DMS 273 (cell line): Measurements from ENCODE around the gene SDK1.

ENCODE experiments used
- DNase-seq: peaks from one replicate; lab custom pipeline; 2025; ENCODE audit not compliant: unreplicated experiment; lab: John Stamatoyannopoulos, UW

Gene SDK1

DNA sequence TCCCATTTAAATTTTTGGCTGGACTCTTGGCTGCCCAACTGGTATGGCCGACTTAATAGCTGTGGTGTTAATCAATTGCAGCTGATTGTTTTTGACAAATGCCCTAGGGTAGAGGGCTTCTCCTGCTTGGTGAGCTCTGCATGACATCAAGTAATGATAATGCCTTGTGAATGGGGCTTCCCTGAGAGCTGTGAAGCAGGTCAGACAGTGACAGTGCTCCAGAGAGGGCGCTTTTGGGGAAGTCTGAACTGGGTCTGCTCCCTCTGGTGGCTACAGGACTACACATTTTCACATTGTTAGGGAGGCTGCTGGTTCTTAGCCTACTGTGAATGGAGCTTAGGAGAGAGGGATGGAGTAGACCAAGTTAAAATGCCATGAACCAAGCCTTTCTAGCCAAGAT is 98.8 kb downstream of the SDK1 start:
- no peak for DNase-seq

DNA sequence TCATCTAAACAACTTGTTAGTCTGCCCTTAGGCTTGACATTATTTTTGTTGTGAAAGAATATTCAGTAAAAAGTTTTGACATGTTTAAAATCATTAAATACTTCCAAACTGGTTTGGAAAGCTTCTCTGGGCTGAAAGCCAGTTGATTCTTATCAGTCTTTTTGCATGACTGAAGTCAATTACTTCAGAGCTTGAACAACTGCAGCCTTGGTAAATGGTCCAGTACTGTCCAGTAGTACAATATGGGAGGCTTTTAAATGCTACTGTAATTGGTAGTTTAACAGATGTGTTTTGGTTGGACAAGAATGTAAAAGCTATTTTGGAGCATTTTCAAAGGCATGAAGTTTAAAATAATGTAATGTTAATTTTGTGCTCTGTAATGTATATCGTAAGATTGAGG is 103.4 kb downstream of the SDK1 start:
- peak; percentile 85 for DNase-seq

DNA sequence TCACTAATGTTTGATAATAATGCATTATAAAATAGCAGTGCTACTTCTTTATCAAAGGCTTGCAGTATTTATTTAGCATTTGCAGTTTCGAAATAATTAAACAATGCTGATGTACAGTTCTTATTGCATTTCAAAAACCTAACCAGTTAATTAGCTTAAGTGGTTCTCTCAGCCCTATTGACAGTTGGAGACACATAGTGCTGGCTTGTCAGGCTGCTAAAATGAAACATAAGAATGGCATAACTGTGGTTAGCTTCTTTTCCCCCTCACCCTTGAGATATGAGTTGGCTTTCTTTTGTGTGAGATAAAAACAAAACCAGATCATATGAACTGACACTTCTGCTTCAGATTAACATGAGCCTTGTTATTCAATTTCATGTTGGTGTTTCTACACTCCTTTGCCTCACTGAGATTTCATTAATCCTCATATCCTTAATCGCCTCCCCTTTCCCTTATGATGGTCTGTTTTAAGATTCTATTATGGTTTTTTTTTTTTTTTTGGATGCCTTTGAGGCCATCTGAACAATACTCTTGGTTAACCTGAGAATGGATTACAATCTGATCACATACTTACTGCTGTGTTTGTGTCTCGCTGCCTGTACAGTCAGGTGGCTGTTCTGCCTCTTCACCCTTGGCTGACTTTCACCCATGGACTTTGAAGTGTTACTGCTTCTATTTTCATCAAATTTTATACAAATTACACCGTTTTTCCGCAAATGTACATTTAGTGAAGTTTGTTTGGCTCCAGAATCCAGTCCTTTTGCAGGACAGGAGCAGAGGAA is 108.0 kb downstream of the SDK1 start:
- peak; percentile 25 for DNase-seq

DNA sequence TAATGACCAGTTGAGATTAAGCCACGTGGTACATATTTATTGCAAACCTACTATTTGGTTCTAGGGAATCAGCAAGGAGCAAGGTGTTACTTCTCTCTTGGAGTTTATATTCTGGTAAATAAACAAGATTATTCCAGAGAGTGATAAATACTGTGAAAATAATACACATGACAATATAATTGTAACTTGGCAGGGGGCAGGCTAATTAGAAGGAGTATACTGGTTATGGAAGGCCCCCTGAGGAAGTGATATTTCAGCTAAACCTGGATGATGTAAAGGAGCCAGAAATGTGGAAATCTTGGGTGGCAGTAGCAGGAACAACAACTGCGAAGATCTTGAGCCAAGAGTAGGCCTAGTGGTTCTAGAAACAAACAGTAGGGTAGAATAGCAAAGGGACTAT is 111.8 kb downstream of the SDK1 start:
- no peak for DNase-seq

DNA sequence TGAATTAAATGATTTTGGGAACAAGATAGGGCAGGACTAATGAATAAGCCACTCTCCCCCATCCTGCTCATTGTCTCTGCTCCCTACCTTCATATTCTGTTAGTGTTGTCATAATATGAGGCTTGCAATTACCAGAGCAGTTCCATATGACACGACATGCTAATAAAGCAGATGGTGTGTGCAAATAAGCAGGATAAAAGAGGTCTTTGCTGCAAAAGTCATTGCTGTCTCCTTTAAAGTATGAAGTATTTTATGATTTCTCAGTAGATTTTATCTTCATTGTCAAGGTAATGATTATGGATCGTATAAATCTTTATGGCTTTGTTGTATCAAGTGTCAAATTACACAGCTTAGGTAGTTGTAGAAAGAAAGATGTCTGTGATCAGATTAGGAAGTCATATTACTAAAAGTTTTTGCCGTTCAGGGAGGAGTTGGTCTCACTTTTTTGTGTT is 114.8 kb downstream of the SDK1 start:
- DNase-seq: peak; percentile 72

DNA sequence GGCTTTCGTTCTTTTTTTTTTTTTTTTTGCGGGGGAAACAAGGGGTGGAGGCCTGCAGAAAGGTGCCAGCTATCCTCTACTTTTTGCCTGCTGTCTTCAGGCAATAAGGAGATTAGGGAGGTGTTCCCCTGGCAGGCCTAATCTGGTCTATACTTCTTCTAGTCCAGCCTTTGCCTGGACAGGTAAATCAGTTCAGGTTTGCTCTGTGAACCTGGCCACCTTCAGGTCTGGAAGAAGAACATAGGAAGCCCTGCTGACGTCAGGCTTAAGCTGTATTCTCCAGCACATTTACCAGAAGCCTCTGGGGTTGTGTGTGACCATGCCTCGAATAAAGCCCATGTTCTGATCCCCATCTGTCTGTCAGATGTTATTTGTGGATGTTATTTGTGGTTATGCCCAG is 115.4 kb downstream of the SDK1 start:
- DNase-seq: peak; percentile 66

DNA sequence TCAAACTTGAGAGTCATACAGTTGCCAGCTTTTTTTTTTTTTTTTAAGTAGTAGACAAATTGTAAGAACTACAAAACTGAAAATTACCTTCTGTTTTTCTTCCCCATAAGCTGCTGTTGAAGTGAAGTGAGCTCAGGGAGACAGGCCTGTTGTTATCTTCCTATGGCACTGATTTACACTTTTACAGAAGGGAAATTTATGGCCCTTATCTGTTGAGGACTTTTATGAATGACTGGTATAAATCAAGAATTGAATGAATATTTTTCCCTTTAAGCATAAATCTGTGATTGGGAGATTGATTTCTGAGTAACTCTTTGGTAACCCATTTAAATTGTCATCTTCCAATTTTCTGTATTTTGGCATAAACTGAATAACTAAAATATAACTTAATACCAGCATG is 124.0 kb downstream of the SDK1 start:
- DNase-seq: no peak

DNA sequence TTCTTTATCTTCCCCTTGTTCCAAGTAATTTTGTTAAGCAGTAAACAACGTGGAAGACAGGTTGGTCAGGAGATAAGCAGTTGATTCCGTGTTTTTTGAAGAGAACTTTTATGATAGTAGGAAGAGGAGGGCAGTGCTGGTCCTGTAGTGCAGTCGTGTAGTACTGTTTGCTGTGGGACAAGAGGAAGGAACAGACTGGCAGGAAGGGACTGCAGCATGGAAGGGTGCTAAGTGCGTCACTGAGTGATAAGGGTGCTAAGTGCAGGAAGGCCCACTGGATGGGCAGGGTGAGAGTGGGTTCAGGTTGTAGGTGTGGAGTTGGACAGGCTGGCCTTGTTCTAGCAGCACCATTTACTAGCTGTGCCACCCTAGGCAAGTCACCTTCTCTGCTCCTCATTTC is 125.0 kb downstream of the SDK1 start:
- DNase-seq: no peak

DNA sequence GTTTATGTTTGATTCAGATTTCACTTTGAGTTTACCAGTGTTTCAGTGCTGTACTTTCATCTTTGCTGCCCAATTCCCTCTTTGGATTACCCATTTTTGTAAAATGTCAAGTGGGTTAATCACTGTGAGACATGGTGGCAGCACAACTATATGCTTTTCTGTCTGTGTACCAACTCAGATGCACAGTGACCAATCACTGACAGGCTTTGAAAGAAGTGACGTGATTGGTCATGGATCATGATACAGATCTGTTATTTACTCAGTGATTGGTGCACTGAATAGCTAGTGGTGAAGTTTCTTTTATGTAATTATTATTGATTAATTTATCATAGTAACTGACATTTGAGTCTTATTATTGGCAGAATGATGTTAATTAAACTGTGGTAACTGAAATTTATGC is 126.9 kb downstream of the SDK1 start:
- DNase-seq: peak; percentile 29

DNA sequence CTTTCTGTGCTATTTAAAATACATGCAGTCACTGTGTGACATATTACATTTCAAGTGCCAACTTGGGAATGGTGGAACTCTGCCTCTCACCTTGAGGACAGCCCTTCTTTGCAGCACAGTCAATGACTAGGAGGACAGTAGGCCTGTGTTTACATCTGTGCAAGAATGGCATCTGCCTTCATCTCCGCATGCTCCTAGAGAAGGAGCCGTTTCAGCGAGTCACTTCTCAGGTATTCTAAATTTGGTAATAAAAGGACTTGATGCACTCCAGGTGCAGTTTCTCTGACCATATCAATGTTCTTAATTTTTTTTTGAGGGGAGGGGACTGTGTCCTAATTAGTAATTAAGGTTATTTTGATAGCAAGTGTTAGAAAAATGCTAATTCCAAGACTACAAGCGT is 128.9 kb downstream of the SDK1 start:
- DNase-seq: no peak

DNA sequence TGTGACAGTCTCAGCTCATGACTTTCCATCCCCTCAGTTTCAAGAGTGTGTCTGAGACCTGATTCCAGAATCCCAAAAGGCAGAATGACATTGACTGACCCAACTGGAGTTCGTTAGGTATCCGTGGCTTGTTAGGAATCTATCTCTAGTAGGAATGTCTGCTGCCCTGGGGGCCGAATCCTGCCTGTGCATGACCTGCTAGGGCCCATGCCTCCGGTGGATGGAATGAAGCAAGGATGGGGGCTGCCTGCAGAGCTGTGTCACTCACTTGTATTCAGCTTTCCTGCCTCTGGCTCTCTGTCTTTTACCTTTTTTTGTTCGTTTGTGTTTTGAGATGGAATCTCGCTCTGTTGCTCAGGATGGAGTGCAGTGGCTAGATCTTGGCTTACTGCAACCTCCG is 129.5 kb downstream of the SDK1 start:
- no peak for DNase-seq

DNA sequence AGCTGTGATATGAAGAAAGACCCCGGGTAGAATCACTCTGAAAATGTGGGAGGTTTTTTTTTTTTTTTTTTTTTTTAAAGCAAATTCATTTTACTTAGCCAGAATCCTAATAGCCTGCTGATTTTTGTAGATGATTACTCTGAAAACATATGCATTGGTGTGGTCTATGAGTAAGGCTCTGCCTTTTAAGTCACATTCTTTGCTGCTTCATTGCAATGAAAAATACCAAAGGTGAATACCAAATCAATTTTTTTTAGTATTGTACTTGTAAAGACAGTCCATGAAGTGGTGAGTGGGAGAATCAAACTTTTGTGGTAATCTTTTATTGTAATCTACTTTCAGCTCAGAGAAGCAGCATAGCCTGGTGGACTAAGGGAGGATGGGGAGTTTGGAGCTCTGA is 130.3 kb downstream of the SDK1 start:
- no peak for DNase-seq

DNA sequence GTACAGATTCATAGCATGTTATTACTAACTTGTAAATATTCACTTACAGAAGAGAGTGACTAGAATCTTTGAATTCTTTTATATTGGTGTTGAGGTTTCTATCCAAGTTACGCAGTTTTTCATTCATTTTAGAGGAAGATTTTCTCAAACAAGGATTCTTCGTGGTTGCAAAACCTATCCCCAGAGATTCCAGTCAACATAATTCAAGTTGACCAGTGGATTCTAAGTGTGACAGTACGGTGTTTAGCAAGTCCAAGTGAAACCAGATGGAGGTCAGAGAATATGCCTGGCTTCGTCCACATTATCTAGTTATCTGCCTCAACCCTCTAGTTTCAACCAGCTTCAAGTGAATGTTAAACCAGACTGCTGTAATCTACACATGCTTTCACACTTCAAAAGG is 131.9 kb downstream of the SDK1 start:
- no peak for DNase-seq

DNA sequence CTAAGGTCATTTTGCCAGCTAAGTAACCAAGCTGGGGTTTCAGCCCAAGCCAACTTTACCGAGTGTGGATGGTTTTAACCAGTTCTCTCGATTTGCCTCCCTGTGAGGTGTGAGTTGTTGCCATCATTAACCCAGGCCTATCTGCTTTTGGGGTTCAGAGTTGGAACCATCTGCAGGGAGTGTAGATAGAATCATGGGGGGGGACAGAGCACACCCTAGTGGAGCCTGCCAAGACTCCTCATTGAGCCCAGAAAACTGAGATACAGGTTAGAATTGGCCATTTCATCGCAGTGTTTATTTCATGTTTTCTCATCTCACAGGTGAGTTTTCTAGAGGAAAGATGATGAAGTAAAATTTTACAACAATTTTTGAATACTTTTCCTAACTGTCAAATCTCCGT is 133.6 kb downstream of the SDK1 start:
- no peak for DNase-seq

DNA sequence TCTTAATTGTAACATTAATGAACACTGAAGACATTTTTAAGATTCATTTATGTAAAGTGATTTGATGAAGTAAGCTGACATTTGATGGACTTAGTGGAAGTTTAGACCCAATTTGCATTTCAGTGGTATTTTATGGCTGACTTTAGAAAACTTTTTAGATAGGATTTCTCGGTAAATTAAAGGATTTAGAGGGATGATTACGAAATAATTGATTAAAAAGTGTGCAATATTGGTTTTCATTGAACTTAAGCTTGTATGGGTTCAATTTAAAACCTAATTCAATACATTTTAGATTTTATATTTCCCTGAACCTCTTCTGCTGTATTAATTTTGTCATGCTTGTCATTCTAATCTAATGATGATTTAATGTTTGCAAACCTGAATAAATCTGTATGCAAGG is 135.1 kb downstream of the SDK1 start:
- DNase-seq: no peak

DNA sequence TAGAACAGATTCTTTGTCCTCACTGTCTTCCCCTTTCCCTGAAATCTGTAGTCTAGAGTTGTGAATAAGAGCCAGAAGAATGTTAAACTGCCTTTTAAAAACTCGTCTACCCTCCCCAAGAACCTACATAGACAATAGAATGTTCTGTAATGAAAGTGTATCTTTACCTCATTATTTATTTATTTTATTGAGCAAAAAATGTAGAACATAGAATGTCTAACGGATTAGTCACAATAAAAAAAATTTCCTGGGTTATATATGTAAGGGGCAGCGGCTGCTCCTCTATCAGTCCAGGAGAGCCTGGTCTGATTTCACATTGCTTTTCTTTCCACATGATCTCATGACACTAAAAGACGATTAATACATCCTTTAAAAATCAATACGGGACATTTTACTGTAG is 135.7 kb downstream of the SDK1 start:
- no peak for DNase-seq

DNA sequence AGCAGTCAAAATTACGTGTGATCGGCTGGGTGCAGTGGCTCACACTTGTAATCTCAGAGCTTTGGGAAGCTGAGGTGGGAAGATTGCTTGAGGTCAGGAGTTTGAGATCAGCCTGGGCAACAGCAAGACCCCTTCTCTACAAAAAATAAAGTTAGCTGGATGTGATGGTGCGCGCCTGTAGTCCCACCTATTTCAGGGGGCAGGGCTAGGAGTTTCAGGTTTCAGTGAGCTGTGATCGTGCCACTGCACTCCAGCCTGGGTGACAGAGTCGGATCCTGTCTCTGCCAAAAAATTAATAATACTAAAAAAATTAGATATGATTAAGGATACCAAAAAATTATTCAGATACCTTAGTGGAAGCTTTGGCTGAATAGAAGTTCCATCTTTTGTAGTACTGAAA is 136.4 kb downstream of the SDK1 start:
- no peak for DNase-seq

DNA sequence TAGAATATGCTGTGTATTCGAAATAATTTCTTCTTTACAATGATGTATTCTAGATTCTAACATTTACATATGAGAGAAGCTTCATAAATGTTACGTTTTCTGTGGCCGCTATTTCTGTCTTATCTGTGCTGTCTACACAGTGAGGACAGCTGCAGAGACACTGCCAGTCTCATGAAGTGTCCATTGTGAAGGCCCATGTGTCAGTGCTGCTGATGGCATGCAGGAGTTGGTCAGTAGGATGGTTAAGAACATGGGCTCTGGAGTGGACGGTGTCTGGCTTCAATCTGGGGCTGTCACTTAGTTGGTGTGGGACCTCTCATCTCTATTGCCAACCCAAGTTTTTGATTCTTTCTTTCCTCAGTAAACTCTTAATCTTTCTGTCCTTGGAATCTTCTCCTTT is 137.3 kb downstream of the SDK1 start:
- DNase-seq: no peak

DNA sequence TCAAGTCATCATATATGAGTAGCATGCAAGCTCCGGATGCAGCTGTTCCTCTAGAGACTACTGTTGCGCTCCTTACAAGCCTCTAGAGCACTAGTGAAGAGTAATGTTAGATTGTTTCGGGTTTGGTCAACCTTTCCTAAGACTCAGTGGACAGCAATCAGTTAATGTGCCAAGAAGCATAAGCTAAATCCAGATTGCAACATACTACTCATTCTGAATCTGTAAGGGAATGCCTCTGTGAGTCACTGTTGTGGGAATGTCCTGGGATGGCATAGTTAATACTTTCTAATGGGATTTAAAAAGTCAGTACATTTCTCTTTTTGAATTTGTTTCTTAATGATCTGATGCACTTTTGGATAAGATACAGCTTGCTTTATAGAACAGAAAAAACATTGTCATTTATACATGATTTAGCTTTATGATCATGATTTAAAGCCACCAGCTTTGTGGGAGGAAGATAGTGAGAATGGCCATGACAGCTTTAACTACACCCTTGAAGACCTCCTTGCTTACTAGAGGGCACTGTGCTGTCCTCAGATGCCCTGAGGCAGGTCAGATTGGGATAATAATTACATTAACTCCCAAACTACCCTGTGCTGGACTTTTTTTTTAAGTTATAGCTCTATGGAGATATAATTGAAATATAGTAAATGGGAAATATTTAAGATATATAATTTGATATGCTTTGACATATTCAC is 138.4 kb downstream of the SDK1 start:
- DNase-seq: peak; percentile 34

DNA sequence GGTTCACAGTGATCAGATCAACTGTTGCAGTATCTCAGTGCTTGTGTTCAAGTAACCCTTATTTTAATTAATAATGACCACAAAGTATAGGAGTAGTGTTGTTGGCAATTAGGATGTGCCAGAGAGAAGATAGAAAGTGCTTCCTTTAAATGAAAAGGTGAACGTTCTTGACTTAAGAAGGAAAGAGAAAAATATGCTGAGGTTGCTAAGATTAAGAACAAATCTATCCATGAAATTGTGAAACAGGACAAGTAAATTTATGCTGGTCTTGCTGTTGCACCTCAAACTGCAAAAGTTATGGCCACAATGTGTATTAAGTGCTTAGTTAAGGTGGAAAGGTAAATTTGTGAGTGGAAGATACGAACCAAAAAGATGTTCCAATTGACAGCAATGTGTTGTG is 139.5 kb downstream of the SDK1 start:
- no peak for DNase-seq

DNA sequence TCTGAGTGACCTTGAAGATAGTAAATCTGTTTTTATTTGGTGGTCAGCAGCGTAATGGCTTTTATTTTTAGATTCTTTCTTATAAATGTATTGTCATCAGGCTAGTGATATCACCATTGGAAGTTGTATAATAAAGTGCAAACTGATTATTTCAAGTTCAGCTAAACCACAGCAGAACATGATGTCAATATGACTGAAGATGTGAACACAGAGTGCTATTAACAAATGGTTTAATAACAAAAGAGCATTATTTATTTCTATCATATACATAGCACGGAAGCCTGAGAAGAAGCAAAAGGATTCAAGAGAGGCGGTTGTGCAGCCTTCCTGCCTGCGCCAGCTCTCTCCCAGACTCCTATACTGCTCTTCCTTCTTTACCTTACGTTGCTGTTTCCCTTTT is 142.7 kb downstream of the SDK1 start:
- no peak for DNase-seq

DNA sequence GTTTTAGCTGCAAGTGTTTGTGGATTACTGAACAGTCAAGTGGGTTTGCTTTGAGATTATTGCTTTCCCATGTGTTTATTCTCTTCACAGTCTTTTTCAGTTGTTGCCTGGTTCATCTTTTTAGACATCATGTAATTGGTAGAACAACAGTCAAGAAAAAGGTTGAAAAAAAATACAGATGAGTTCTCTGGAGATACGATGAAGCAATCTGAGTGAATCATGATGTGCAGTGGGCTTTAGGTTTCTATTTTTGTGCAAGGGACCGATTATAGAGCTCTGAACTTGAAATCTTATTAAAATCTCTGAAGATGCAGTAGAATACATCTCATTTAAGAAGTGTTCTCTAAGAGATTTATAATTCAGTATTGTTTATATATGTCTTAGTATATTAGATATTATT is 145.7 kb downstream of the SDK1 start:
- no peak for DNase-seq

DNA sequence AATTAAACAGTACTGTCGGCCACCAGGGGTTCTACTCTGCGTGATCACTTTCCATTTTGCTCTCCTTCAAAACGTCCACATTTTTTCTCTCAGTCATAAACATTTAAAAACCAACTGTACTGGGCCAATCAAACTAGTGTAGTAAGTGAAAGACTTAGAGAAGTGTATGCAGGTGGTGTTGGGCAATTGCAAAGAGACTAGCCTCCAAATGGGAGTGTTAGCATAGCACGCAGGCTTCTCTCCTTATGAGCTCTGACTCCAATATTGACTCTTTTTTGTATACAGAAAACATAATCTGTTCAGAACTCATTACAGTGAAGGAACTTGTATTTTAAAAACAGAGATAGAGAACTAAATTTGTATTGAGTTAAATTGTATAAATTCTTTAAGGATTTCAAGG is 150.6 kb downstream of the SDK1 start:
- DNase-seq: no peak
